NCI-H524 treated with DMSO at 0.1 percent for 48 hours (cell line): ENCODE results near the gene FYN.
A peak's percentile ranks its signal among the peaks of the same experiment; 100 is the strongest.
"Not testable (repeated sequence)": the region's sequence is repeated elsewhere in the genome, so short reads cannot be mapped to it uniquely, and the experiment has no call there.

Experiments
- DNase-seq: peaks from one replicate; lab custom pipeline; 2025; lab: John Stamatoyannopoulos, UW

FYN gene

GRCh38 chr6:111660531-111660930, 212.7 kb downstream of the FYN start:
- DNase-seq: no peak

GRCh38 chr6:111658462-111659154, 214.6 kb downstream of the FYN start:
- no peak for DNase-seq

GRCh38 chr6:111657146-111657545, 216.1 kb downstream of the FYN start:
- DNase-seq: no peak

GRCh38 chr6:111653979-111654378, 219.3 kb downstream of the FYN start:
- no peak for DNase-seq

DNA sequence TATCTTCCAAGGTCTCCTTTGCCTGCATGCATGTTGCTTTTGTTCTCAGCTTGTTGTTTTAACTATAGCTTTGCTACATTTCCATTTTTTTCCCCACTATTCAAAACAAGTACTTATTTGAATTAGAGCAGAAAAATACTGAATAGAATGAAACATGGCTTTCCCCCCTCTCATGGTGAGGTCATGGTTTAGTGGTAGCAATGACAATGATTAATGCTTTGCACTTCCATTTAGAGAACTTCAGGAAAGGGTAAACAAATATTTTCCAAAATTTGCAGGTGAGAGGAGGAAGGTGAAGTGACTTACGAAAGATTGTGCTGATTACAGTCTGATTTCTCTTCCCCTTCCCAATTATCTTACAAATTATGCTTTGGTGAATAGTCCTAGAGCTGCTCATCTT, 219.8 kb downstream of the FYN start:
- DNase-seq: no peak

DNA sequence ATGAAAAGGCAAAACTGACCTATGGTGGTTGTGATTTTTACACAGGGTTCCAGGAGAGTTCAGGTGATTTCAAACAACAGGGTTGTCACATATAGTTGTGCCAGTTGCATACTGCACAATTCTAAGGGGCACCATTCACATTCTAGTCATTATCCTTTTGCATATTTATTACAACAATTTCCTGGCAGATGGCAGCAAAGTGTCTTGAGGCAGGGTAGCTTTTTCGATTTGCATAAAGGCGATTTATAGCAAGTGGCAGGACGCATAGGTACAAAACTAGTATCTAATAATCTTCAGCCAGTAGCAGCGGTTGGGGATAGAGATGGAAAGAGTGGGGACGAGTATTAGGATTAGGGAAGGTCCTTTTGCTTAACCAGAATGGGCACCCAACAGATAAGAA, 221.1 kb downstream of the FYN start:
- no peak for DNase-seq

- DNase-seq: no peak
Observed at GRCh38 chr6:111651185-111652034, 221.8 kb downstream of the FYN start.

GRCh38 chr6:111650049-111650448, 223.2 kb downstream of the FYN start:
- no peak for DNase-seq

- no peak for DNase-seq
Observed at GRCh38 chr6:111648100-111648499, 225.2 kb downstream of the FYN start.

GRCh38 chr6:111646942-111647341, 226.3 kb downstream of the FYN start:
- no peak for DNase-seq

GRCh38 chr6:111646034-111646433, 227.2 kb downstream of the FYN start:
- no peak for DNase-seq

DNA sequence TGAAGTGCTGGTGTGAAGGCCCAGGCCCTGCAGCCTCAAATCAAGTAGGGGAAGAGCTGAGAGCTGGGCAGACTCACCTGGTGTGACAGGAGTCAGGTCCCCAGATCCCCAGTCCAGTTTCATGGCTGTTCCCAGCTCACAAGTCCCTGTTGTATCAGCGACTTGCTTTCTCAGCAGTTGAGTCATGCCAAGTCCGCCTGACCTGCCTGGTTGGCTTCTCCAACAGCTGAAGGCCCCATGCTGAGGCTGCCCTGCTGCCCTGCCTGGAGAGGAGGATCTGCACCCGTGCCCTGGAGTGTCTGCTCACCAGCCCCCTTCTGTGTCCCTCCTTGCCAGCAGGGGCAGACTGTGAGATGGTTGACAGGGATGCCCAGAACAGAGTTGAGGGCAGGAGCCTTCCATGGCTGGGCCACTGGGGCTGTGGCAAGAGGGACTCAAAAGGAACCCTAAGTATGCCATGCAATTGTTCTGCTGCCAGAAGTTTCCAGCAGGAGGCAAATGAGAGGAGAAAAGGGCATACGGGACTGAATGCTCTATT, 228.3 kb downstream of the FYN start:
- DNase-seq: no peak

- no peak for DNase-seq
Observed at GRCh38 chr6:111642463-111643158, 230.6 kb downstream of the FYN start.

GRCh38 chr6:111639266-111639665, 234.0 kb downstream of the FYN start:
- DNase-seq: no peak

DNA sequence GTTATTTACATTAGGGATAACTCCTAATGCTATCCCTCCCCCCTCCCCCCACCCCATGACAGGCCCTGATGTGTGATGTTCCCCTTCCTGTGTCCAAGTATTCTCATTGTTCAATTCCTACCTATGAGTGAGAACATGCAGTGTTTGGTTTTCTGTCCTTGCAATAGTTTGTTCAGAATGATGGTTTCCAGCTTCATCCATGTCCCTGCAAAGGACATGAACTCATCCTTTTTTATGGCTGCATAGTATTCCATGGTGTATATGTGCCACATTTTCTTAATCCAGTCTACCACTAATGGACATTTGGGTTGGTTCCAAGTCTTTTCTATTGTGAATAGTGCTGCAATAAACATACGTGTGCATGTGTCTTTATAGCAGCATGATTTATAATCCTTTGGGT, 238.3 kb downstream of the FYN start:
- not testable (repeated sequence) for DNase-seq

GRCh38 chr6:111633822-111634221, 239.4 kb downstream of the FYN start:
- DNase-seq: no peak

DNA sequence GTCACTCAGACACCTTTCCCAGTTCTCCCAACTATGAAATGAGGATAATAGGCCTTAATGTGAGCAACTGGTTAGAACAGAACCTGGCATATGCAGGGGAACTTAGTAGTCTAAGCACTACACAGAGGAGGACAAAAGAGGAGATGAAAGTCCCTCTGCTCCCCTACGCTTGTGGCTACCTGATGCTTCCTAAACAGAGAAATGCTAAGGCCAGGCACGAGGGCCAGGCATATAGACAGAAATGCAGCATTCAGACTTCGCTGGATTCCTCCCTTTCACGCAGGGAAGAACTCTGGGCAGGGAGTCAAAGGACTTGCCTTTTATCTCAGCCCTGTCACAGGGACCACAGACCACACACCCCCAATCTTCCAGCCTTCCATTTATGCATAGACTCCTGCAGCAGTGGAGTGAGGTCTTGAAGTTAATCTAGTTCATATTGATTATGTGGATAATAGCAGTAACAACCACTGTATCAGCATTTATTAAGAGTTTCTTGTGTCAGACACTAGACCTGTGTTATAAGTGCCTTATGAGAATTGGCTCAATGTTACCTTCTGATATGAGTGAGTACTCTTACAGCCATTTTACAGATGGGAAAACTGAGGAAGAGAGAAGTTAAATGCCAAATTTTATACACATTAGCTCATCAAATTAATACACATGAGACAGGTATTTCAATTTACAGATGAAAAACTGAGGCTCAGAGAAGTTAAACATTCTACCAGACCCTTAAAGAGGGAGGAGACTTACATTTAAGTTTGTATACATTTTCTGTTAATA, 240.6 kb downstream of the FYN start:
- DNase-seq: no peak

GRCh38 chr6:111631903-111632460, 241.3 kb downstream of the FYN start:
- no peak for DNase-seq

- DNase-seq: no peak
Observed at GRCh38 chr6:111631018-111631417, 242.2 kb downstream of the FYN start.

- DNase-seq: no peak
Observed at GRCh38 chr6:111628142-111628850, 245.0 kb downstream of the FYN start.

DNA sequence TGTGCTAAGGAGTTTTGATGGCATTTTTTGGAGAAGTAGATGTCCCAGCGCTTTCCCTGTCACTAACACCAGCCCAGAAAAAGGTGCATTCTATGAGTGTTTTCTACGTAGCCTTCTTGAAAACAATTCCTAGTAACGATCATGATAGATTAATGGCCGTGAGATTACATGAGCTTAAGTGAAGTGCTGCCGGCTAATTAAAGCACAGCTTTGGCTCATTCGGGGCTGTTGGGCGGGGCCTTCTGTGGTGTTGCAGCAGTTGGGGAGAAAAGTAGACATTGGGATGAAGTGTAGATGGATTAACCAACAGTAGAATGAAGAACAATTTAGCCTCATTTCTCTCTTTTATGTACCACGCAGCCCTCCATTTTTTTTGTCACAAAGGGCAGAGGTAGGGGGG, 246.8 kb downstream of the FYN start:
- peak; percentile 60 for DNase-seq
